Lung (tissue), 12 donors: Measurements from ENCODE around the gene POLR2E. TPM values are rescaled to one million over a fixed set of nuclear protein-coding genes. Genes with fewer than 3 reads are reported as not detected.

Experiments
- ATAC-seq: fragments of 200-7000 bp; cut with Tn5 transposase; one replicate; pipeline ENCODE4 v1.9.1; 2020; ENCODE audit warnings: moderate number of reproducible peaks; ENCODE audit not compliant: insufficient read depth, low FRiP score
- DNase-seq, 3 donors: peaks; one replicate each; pipeline ENCODE4 v3.0.0-alpha.2; 2013 to 2017
- H3K27ac ChIP-seq, 2 donors: one replicate each; pipeline ENCODE4 v1.5.1; 2013; ENCODE audit warnings: mild to moderate bottlenecking in 2 of 2, moderate library complexity in 2 of 2, control low read depth in 1 of 2, inconsistent platforms in 1 of 2, low read depth in 1 of 2, low read length in 1 of 2
- H3K27me3 ChIP-seq, 3 donors: one replicate each; pipeline ENCODE4 v1.5.1; 2013; ENCODE audit warnings: low read length in 2 of 3; ENCODE audit not compliant: control insufficient read depth in 3 of 3, insufficient read depth in 3 of 3
- H3K36me3 ChIP-seq, 4 donors: one replicate each; pipeline ENCODE4 v1.5.1; 2013; ENCODE audit warnings: low read length in 4 of 4, mild to moderate bottlenecking in 1 of 4, moderate library complexity in 1 of 4; ENCODE audit not compliant: control insufficient read depth in 4 of 4, insufficient read depth in 4 of 4
- H3K4me1 ChIP-seq, 5 donors: one replicate each; pipeline ENCODE4 v1.5.1; 2013; ENCODE audit warnings: low read length in 5 of 5, mild to moderate bottlenecking in 2 of 5, moderate library complexity in 1 of 5; ENCODE audit not compliant: control insufficient read depth in 5 of 5, insufficient read depth in 5 of 5
- H3K4me3 ChIP-seq: one replicate; pipeline ENCODE4 v1.5.1; 2013; ENCODE audit warnings: mild to moderate bottlenecking, control low read depth, moderate library complexity
- H3K9ac ChIP-seq, 2 donors: one replicate each; pipeline ENCODE4 v1.5.1; 2013; ENCODE audit warnings: low read length in 2 of 2, control low read depth in 1 of 2; ENCODE audit not compliant: insufficient read depth in 1 of 2
- H3K9me3 ChIP-seq, 4 donors: one replicate each; pipeline ENCODE4 v1.5.1; 2013; ENCODE audit warnings: low read length in 3 of 4, mild to moderate bottlenecking in 1 of 4, moderate library complexity in 1 of 4; ENCODE audit not compliant: control insufficient read depth in 4 of 4, insufficient read depth in 3 of 4
- CTCF ChIP-seq: IDR thresholded peaks from 2 replicates; pipeline ENCODE4 v1.5.1; 2012; ENCODE audit warnings: mild to moderate bottlenecking; ENCODE audit errors: control extremely low read depth, extremely low read depth
- WGBS, 2 donors: extraction: QIAGEN DNeasy Blood & Tissue Kit; methylation state at CpG; one replicate each; pipeline ENCODE4 v1.1.7; 2013; 5-methylcytosine and 5-hydroxymethylcytosine counted together
- polyA plus RNA-seq, 2 donors: library from polyadenylated mRNA; stranded (reverse); fragments of 200-250 nt; gene quantifications; one replicate each; pipeline ENCODE4 v1.2.1, GENCODE V29; 2013
- total RNA-seq, 2 donors: library from RNA; depleted of rRNA in 1 of 2; stranded (reverse); fragments of >200 nt in 1 of 2; gene quantifications; one replicate each; pipeline ENCODE4 v1.2.1, GENCODE V29; 2014 to 2021
- donor health status: control.
- donor health status: control.
- donor health status: Bipolar disorder and iron deficiency.
- donor health status: healthy.
- donor health status: DM: yes; HTN: yes; CAD: no.

Gene POLR2E
- total and polyA plus RNA-seq, 4 donors = 78.4 to 196 (median 154) TPM

- Histone ChIP-seq H3K36me3 (peaks cover 0 to 39% (median 0%) of the 10 kb centered on the region in 4 donors), H3K27me3 (no peaks in the 10 kb centered on the region), H3K27ac (no peak overlapping the region), H3K9ac (no peak overlapping the region), H3K4me3 (no peak overlapping the region), H3K4me1 (peaks cover 0 to 24% (median 0%) of the 10 kb centered on the region in 5 donors), H3K9me3 (no peaks in the 10 kb centered on the region)
- DNase-seq = no peak
- TF ChIP-seq CTCF = no peak
- ATAC-seq = no peak
- 87 to 90% methylated on average over 7 to 10 of the region's 11 CpGs for WGBS, 2 donors
Observed at GRCh38 chr19:1138121-1138520, 42.9 kb upstream of the POLR2E start.

DNA sequence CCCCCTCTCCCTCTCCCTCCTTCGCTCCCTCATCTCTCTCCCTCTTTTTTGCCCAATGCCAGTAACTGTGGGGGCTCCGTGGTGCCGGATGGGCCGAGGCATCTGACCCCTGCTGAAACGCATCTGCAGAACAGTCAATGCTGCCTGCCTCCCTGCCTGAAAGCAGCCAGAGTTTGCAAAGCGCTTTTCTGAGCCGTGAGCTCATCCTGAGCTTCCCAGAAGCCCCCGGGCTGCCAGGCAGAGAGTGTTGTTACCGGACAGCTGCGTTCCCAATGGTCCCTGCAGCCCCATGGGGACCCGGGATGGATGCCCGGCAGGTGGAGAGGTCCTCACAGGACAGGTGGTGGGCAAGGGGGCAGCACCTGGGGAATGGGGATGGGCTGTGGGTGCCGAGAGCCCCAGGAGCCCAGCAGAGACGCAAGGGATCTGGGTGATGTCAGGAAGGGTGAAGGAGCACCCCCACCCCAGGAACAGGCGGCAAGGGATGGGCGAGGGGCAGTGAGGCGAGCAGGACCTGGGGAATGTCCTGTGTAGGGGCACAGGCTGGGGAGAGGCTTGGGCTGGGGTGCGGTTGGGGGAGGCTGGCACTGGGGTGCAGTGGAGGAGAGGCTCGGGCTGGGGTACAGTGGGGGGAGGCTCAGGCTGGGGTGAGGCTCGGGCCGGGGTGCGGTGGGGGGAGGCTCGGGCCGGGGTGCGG, 41.6 kb upstream of the POLR2E start:
- 78 to 89% methylated on average over 16 to 22 of the region's 25 CpGs for WGBS, 2 donors
- H3K9ac ChIP-seq = no peak overlapping the region
- H3K36me3 ChIP-seq = peaks cover 0 to 36% (median 0%) of the 10 kb centered on the region in 4 donors
- no peak for ATAC-seq
- no peak for DNase-seq
- no peak overlapping the region for H3K4me3 ChIP-seq
- H3K27ac ChIP-seq = peak overlapping the region in 1 of 2 donors; percentile 74
- TF ChIP-seq CTCF = no peak
- no peaks in the 10 kb centered on the region for H3K9me3 ChIP-seq
- H3K4me1 ChIP-seq = peaks cover 0 to 29% (median 6%) of the 10 kb centered on the region in 5 donors
- H3K27me3 ChIP-seq = no peaks in the 10 kb centered on the region

DNA sequence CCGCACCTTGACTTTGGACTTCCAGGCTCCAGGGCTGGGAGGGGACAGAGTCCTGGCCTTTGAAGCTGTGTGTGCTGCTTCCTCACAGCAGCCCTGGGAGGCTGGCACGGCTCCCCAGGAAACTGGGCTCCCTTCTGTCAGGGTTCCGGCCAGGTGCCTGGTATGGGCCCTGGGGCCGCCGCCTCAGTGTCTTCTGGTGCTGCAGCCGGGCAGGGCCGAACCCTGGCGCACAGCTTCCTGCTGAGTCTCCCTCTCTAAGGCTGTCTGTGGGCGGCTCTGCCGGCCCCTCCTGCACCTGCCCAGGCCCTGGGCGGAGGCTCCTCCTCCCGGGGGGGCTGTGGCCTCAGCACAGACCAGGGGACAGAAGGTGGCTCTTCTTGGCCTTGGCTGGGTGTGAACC, 41.0 kb upstream of the POLR2E start:
- Histone ChIP-seq H3K4me1 (peaks cover 0 to 29% (median 9%) of the 10 kb centered on the region in 5 donors), H3K4me3 (no peak overlapping the region)

More for the DNA sequence above, 41.0 kb upstream of the POLR2E start:
- WGBS, 2 donors = 45 to 46% methylated on average over 11 to 12 of the region's 12 CpGs
- no peak for ATAC-seq
- H3K9ac ChIP-seq = no peak overlapping the region
- peaks cover 0 to 36% (median 0%) of the 10 kb centered on the region in 4 donors for H3K36me3 ChIP-seq
- no peak for TF ChIP-seq CTCF
- peak overlapping the region in 1 of 2 donors; percentile 74 for H3K27ac ChIP-seq
- no peaks in the 10 kb centered on the region for H3K9me3 ChIP-seq
- DNase-seq = no peak
- H3K27me3 ChIP-seq = no peaks in the 10 kb centered on the region
